Left colon (tissue), 2 donors: ENCODE measurements around the gene OXSM. TPM values are rescaled to one million over a fixed set of nuclear protein-coding genes. Genes with fewer than 3 reads are reported as not detected.

ENCODE experiments used
- ATAC-seq: fragments of 200-7000 bp; cut with Tn5 transposase; one replicate; pipeline ENCODE4 v1.9.1; 2020; ENCODE audit warnings: mild to moderate bottlenecking, moderate library complexity
- DNase-seq, 2 donors: peaks; one replicate each; pipeline ENCODE4 v3.0.0-alpha.2; 2020
- intact Hi-C, 2 donors: fragments of 100-400 bp; cut with DNase I in 1 of 2; cut with micrococcal nuclease in 1 of 2; formaldehyde crosslinking; loops; one replicate each; pipeline versions ENCODE4 v1.11.2 to v1.14.0; 2022; cut with DNase I, micrococcal nuclease
- long read RNA-seq: library from polyadenylated mRNA; unstranded; transcript quantifications from one replicate; pipeline ENCODE4 v2.0.0, GENCODE V29; 2021
- total RNA-seq, 2 donors: library from RNA; stranded (reverse); fragmentation: NEBNext Ultra II Directional; extraction: Animal tissue kit (Norgen Biotek cat#: 25700); gene quantifications; one replicate each; pipeline ENCODE4 v1.2.1, GENCODE V29; 2021
- donor health status: DM: no; HTN: no; CAD: no.
- donor health status: DM: yes; HTN: yes; CAD: no.

OXSM gene
- 10 to 100 TPM; 14.4 to 16.1 TPM for total RNA-seq
- long read RNA-seq, transcript OXSM-201 (3 exons, 1,519 nt), result major isoform, 14 of 20 reads
- long read RNA-seq, partial matches to known transcripts, result 1 of 20 reads
- long read RNA-seq, other reads (novel, unspliced or antisense), result 5 of 20 reads

GRCh38 chr3:25789596-25790556 is at the start of gene OXSM:
TSS of gene OXSM (plus strand) at chr3:25790090. CDS start at chr3:25791021, 931 bp downstream.
- intact Hi-C loops, result no loop called here
- DNase-seq (peak; percentile 94), ATAC-seq (peak; percentile 96)

DNA sequence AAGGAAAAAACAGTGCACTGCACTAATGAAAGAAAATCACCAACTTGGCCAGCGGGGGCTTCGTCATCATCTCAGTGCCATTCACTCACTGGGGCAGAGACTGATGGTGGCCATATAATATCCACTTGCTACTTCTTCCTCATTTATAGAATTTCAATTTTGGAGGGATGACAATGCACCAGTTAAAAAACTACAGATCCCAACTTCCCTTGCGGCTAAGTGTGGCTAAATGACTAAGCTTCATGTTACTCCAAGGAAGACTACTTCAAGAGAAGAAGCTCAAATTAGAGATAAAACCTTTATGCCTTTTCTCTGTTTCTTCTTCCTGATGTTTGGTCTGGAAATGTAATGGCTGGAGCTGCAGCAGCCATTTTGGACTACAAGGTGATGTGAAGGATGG is 45.4 kb upstream of the OXSM start:
- no peak for DNase-seq
- intact Hi-C loops, result no loop called here
- no peak for ATAC-seq

- DNase-seq (no peak), ATAC-seq (no peak)
- intact Hi-C loops, result no loop called here
Observed at GRCh38 chr3:25747033-25747432, 42.9 kb upstream of the OXSM start.

DNA sequence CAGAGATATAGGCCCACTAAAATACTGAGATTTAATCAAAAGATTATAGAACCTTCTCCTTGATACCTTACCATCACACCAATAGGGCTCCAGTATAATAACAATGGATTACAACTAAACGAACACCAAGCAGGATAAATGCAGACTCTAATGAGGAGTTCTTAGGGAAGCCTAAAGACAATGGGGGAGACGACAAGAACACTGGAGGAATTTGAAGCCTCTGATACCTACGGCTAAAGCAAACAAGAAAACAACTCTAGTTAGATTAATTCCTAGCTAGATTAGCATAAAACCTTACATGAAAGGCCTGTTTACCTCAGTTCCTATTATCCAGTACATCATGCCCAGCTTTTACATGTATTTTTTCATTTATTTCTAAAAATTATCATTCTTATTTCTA is 41.7 kb upstream of the OXSM start:
- intact Hi-C loops, result no loop called here
- ATAC-seq (no peak), DNase-seq (no peak)

DNA sequence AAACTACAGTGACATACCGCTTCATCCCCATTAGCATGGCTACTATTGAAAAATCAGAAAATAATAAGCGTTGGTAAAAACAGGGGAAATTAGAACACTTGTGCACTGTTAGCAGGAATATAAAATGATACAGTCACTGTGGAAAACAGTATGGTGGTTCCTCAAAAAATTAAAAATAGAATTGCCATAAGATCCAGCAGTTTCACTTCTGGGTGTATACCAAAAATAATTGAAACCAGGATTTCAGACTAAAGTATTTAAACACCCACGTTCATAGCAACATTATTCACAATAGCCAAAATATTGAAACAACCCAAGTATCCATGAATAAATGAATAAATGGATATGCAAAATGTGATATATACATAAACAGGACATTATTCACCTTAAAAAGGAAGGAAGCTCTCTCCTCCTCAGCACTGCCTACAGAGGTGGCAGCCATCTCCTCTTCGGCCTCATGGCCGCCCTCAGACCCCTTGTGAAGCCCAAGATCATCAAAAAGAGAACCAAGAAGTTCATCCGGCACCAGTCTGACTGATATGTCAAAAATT is 40.8 kb upstream of the OXSM start:
- no peak for DNase-seq
- intact Hi-C loops, result no loop called here
- ATAC-seq, result no peak

- ATAC-seq, result no peak
- intact Hi-C loops, result no loop called here
- DNase-seq, result no peak
Observed at GRCh38 chr3:25751048-25751447, 38.8 kb upstream of the OXSM start.

DNA sequence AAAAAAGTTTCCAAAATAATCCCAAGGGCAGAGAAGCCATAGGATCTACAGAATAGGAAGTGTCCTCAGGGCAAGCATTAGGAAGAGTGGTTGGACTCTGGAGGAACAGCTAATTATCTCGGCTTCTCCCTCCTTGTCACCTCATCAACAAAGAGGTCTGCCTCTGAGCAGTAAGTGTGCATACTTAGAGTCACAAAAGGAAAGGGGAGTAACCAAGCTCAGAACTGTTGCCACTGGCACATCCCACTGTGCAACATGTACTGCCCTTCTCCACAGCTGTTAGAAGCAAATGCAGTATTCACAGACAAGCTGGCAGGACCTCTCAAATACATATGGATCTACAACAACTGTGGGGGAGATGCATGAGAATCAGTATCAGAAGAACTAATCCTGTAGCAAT is 38.2 kb upstream of the OXSM start:
- no peak for ATAC-seq
- intact Hi-C loops, result no loop called here

DNA sequence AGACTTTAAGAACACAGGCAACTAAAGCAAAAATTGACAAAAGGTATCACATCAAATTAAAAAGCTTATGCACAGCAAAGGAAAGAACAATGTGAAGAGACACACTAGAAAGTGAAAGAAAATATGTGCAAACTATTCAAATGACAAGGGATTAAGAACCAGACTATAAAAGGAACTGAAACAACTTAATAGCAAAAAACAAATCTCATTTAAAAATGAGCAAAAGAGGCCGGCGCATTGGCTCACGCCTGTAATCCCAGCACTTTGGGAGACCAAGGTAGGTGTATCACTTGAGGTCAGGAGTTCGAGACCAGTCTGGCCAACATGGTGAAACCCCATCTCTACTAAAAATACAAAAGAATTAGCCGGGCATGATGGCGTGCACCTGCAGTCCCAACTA is 21.0 kb upstream of the OXSM start:
- DNase-seq (no peak), ATAC-seq (no peak)
- intact Hi-C loops, result no loop called here

More for the DNA sequence above, 38.2 kb upstream of the OXSM start:
- DNase-seq, result no peak

- intact Hi-C loops, result no loop called here
- ATAC-seq (no peak), DNase-seq (no peak)
Observed at GRCh38 chr3:25775936-25776335, 14.0 kb upstream of the OXSM start.

DNA sequence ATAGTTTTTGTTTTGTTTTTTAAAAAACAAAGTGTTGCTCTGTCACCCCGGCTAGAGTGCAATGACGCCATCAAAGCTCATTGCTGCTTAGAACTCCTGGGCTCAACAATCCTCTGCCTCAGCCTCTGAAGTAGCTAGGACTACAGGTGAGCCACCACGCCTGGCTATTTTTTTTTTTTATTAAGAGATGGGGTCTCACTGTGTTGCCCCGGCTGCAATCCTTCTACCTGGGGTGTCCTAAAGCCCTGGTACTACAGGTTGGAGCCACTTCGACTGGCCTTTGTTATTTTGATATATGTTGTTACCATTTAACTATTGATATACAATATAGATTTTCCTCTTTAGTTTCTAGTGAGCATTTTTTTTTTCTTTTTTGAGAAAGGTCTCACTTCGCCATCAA is 9.3 kb upstream of the OXSM start:
- DNase-seq, result no peak
- intact Hi-C loops, result loop anchor here in 1 of 2 donors (5.0 kb wide), 1 partner anchor 118 kb away; the partner anchor contains the start of gene TOP2B
- ATAC-seq, result no peak

- DNase-seq (no peak), ATAC-seq (no peak)
- intact Hi-C loops, result loop anchor here in 1 of 2 donors (5.0 kb wide), 1 partner anchor 119 kb away; the partner anchor contains the start of gene TOP2B
Observed at GRCh38 chr3:25781145-25781757, 8.6 kb upstream of the OXSM start.

DNA sequence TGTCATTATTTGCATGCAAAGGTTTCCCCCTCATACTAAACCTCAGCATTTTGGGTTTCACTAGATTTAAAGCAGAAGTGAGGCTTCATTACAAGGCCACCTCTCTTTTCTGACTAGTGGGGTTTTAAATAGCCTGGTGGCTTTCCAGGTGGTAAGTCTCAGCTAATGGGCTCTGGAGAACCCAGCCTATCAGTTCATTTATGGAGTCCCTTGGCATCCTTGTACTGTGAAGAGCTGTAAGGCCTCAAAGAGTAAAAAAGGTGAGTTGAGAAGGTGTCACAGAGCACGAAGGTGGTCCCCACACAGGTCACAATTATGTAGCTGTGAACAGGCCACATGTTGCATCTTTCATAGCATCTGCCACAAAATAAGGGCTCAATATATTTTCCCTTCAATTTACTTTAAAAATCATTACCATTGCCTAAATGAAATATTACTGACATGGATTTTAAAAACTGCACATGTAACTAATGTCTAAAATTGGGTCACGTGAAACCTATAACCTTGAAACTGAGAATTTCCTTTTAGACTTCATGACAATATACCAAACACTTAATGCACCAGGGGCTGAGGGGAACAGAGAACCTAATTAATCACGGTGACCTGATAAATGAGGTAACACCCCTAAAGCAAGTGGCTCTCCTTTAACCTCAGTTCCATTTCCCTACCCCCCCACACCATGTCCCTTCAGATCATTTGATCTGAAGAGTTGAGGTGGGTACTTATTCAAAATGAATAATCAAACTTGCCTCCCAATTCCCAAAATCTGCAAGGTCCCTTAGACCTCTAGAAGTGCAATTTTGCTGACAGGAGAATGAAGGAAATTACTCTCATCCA is 7.9 kb upstream of the OXSM start:
- no peak for DNase-seq
- intact Hi-C loops, result loop anchor here in 1 of 2 donors (5.0 kb wide), 1 partner anchor 120 kb away; the partner anchor contains the start of gene TOP2B
- no peak for ATAC-seq

DNA sequence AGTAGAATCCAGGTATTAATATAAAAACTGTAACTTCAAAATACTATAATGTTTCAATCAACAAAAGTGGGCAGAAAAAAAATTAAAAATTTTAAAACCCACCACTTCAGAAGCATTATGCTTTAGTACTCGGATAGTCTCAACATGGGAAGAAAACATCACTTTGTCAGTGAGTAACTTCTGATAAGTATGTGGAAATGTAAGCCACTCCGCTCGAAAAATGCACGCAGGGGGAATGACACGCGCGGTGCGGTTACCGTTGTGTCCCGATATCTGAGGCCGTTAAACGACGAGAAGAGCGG is 7.3 kb upstream of the OXSM start:
- ATAC-seq, result no peak
- intact Hi-C loops, result loop anchor here in 1 of 2 donors (5.0 kb wide), 1 partner anchor 120 kb away; the partner anchor contains the start of gene TOP2B
- no peak for DNase-seq

DNA sequence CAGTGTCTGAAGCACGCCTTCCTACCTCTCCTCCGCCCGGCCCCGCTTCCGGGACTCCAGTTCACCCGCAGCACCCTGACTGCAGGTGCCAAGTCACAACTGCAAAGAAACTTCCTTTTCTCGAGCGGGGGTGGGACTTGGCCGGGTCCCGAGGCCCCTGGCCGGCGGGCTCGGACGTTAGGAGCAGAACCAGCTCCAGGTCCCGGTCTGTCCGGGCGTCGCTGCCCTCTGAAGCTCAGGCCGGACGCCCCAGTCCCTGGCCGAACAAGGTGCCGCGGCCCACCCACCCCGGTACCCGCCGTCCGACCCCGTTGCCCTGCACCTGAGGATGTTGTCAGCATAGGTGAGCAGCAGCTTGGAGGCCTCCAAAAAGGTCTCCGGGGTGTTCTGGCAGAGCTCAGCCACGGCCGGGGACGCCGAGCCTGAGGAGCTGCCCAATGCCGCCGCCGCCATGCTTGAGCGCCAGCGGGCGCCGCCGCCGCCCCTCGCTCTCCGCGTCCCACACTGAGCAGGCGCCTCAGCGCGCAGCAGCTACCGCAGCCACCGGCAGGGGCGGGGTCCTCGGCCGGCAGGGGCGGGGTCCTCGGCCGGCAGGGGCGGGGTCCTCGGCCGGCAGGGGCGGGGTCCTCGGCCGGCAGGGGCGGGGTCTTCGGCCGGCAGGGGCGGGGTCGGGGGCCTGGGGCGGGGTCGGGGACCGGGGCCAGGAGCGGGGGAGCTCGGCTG is 6.8 kb upstream of the OXSM start, which contains the start of gene NGLY1:
Gene NGLY1 (minus strand): TSS at position 506 of the 723 bp plus-strand sequence. CDS start 53 bp downstream, at position 453.
- peak; percentile 81 to 90 for DNase-seq
- intact Hi-C loops, result loop anchor here in 1 of 2 donors (5.0 kb wide), 1 partner anchor 121 kb away; the partner anchor contains the start of gene TOP2B
- peak; percentile 93 for ATAC-seq

- ATAC-seq (peak; percentile 24), DNase-seq (peak in 1 of 2 donors; percentile 67)
- intact Hi-C loops, result loop anchor here in 1 of 2 donors (5.0 kb wide), 1 partner anchor 122 kb away; the partner anchor contains the start of gene TOP2B
Observed at GRCh38 chr3:25783661-25784512, 6.0 kb upstream of the OXSM start.

GRCh38 chr3:25784971-25785370 is 4.9 kb upstream of the OXSM start:
- no peak for DNase-seq
- intact Hi-C loops, result loop anchor here in 1 of 2 donors (5.0 kb wide), 1 partner anchor 123 kb away; the partner anchor contains the start of gene TOP2B
- ATAC-seq, result no peak

- ATAC-seq (no peak), DNase-seq (no peak)
- intact Hi-C loops, result no loop called here
Observed at GRCh38 chr3:25785826-25786225, 4.1 kb upstream of the OXSM start.
